GM21529 (cell line): ENCODE measurements around the gene GOLGA3.

ENCODE experiments used
- ATAC-seq: cut with Tn5 transposase; IDR thresholded peaks from one replicate; pipeline ENCODE4 v1.9.1; 2021; ENCODE audit not compliant: unreplicated experiment

Gene GOLGA3

DNA sequence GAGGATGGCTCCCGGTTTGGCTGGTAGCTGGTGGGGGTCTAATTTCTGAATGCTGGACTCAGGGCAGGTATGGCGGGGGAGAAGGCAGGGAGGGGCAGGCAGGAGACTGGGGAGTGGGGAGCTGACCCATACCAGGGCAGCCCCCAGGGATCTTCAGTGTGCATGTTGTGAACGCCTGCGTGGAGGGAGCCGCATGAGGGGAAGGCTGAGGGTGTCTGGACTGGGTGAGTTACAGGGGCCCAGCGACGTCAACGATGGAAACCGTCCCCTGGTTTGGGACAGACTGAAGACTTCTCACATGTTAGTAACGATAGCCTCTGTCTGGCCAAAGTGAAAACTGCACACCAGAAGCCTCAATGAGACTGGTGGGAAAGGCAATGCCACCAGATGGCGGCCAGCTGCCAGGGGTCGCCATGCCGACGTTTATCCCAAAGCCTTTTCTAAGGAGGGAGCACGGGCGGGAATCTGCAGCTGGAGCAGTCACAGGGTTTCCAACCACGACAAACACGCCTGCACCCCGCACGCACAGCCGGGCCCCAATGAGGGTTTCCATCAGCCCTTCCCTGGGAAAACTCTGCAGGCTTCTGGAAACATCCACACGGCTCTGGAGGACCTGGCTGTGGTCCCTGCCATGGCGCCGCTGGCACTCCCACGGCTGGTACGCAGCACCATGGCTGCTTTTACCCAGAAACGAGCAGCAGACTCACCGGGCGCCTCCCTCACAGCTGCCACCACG, 104.0 kb downstream of the GOLGA3 start:
- ATAC-seq: no peak

- ATAC-seq: no peak
Measured at GRCh38 chr12:132723764-132724140, 104.9 kb downstream of the GOLGA3 start.

- ATAC-seq: no peak
Measured at GRCh38 chr12:132723015-132723763, 105.5 kb downstream of the GOLGA3 start.

DNA sequence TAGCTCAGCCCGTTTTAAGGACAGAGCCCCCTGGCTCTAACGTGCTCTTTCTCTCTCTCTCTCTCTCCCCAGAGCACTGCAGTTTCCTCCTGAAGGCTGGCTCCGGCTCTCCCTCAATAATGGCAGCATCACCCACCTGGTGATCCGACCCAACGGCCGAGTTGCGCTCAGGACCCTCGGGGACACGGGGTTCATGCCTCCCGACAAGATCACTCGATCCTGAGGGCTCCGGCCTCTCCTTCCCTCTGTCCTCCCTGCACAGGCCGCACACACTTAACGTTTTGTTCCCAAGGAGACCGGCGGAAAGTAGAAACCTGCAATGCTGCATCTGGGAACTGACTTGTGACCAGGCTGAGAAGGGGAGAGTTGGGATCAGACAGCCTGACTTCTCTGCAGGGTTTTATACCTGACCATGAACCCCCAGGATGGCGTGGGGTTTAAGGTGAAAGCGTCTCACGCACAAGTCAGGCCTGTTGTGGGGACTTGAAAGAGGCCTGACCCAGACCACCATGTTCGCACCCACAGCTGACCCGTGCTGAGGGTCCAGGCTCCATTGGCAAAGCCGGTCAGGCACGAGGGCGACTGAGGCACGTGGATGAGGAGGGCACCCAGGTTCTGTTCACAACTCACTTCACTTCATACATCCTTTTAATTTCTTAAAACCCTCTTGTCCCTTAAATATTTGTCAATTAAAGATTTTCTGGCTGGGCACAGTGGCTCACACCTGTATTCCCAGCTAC, 107.9 kb downstream of the GOLGA3 start:
- no peak for ATAC-seq

- no peak for ATAC-seq
Measured at GRCh38 chr12:132719954-132720324, 108.7 kb downstream of the GOLGA3 start.

- ATAC-seq: no peak
Measured at GRCh38 chr12:132719141-132719953, 109.3 kb downstream of the GOLGA3 start.
